IPS DF 4.7 (cell line): Measurements from ENCODE around the gene KCNA10.

Experiments used
- DNase-seq: peaks from one replicate; pipeline ENCODE4 v3.0.0-alpha.2; 2013; ENCODE audit warnings: low spot score; ENCODE audit errors: extremely low read depth

Gene KCNA10

GRCh38 chr1:110478886-110479285 is 40.1 kb downstream of the KCNA10 start:
- DNase-seq = no peak

DNA sequence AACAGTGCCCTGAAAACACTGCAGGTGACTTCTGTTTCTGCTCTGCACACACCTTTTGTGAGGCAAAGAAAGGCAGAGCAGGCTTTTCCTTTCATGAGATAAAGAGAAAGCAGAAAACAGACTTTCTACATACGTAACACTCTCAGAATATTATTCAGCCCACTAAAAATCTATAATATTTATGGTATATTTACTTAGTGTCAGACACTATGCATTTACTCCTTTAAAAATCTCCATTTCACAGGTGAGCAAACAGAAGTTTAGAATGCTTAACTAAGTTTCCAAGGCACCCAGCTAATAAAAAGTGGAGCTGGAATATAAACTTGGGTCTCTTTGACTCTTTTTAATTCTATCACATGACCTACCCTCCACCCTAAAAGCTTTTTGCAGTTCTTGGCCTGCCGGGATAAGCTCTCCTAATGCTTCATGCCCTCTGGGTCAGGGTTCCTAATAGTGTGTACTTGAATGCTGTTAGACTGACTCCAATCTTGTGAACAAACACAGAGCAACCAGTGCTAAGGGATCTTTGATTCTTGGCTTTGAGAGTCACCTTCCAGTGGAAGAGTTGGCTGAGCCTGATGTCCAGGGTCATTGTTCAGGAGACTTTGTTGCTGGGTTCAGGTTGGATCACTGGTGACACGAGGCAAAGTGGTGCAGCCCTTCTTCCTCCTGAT is 40.9 kb downstream of the KCNA10 start:
- DNase-seq = no peak

- no peak for DNase-seq
These were observed 41.5 kb downstream of the KCNA10 start for GRCh38 chr1:110477445-110477957.

GRCh38 chr1:110477041-110477440 is 41.9 kb downstream of the KCNA10 start:
- no peak for DNase-seq

DNA sequence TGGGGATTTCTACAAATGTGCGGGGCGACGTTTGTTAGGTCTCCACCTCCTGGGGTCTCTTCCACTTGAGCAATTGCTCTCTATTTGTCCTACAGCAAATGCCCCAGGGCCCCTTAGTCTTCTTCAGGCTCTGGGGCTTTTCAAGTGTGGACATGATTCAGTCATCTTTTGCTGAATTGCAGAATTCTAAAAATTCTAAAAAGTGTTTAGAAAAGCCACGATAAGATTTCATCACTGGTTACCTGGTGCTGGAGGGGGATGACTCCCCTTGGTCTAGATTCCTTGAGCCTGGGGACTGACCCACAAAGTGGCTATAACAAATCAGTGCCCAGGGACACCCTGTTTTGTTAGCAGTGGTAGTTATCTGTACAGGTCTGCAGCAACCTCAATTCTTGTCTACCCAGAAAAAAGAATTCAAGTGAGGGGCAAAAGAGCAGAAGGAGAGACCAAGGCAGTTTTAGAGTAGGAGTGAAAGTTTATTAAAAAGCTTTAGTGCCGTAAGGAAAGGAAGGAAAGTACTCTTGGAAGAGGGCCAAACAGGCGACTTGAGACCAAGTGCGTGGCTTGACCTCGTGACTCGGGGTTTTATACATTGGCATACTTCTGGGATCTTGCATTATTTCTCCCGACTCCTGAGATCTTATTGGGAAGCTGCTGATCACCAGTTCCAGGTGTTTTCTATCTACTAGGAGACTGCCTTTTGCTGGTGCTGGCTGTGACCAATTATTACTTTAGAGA is 42.8 kb downstream of the KCNA10 start:
- DNase-seq = no peak

DNA sequence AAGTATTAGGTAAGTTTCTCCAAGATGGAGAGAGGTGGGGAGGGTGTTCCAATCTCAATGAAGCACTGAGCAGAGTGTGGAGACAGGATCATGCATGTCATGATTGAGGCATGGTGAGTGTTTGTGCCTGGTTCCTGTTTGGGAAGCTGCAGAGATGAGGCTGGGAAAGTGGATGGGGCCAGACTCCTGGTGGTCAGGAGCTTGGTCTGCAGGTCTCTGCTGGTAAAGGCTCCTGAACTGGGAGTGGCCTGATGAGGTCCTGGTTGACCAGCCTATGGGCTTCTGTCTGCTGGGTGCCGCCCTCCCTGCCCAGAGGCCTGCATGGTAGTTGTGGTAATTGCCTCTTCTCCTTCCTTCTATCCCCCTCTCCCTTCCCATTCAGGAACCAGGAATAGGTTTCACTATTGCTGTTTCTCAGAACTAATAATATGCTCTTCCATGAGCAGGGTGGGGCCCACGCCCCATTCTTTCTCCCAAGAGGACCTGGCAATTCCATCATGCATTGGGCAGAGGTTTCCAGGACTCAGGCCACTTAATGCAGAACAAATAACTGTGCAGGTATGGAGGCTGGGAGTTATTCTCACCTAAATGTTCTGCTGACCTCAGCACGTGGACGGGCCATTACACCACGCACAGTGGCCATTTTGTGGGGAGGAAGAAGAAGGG is 43.5 kb downstream of the KCNA10 start:
- no peak for DNase-seq

GRCh38 chr1:110474444-110474843 is 44.5 kb downstream of the KCNA10 start:
- no peak for DNase-seq

GRCh38 chr1:110472546-110472945 is 46.4 kb downstream of the KCNA10 start:
- DNase-seq = no peak

DNA sequence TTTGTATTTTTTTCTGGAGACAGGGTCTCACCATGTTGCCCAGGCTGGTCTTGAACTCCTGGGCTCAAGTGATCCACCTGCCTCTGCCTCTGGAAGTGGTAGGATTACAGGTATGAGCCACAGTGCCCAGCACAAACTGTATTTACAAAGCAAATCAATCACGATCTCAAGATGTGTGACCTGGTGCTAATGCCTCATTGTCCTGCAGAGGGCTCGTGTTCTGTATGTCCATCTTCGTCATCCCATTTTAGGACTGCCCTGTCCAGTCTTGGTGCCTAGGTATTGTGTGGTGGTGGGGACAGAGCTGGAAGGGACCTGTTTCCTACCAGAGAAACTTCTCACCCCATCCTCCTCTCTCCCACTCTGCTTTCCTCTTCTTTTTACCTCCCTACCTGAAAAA is 47.8 kb downstream of the KCNA10 start:
- DNase-seq = no peak
